Lung (tissue), 12 donors: ENCODE results near the gene ZNF20. TPM values are rescaled to one million over a fixed set of nuclear protein-coding genes. Genes with fewer than 3 reads are reported as not detected.

Experiments used
- ATAC-seq: fragments of 200-7000 bp; cut with Tn5 transposase; one replicate; pipeline ENCODE4 v1.9.1; 2020; ENCODE audit warnings: moderate number of reproducible peaks; ENCODE audit not compliant: insufficient read depth, low FRiP score
- DNase-seq, 3 donors: peaks; one replicate each; pipeline ENCODE4 v3.0.0-alpha.2; 2013 to 2017
- H3K27ac ChIP-seq, 2 donors: one replicate each; pipeline ENCODE4 v1.5.1; 2013; ENCODE audit warnings: mild to moderate bottlenecking in 2 of 2, moderate library complexity in 2 of 2, control low read depth in 1 of 2, inconsistent platforms in 1 of 2, low read depth in 1 of 2, low read length in 1 of 2
- H3K27me3 ChIP-seq, 3 donors: one replicate each; pipeline ENCODE4 v1.5.1; 2013; ENCODE audit warnings: low read length in 2 of 3; ENCODE audit not compliant: control insufficient read depth in 3 of 3, insufficient read depth in 3 of 3
- H3K36me3 ChIP-seq, 4 donors: one replicate each; pipeline ENCODE4 v1.5.1; 2013; ENCODE audit warnings: low read length in 4 of 4, mild to moderate bottlenecking in 1 of 4, moderate library complexity in 1 of 4; ENCODE audit not compliant: control insufficient read depth in 4 of 4, insufficient read depth in 4 of 4
- H3K4me1 ChIP-seq, 5 donors: one replicate each; pipeline ENCODE4 v1.5.1; 2013; ENCODE audit warnings: low read length in 5 of 5, mild to moderate bottlenecking in 2 of 5, moderate library complexity in 1 of 5; ENCODE audit not compliant: control insufficient read depth in 5 of 5, insufficient read depth in 5 of 5
- H3K4me3 ChIP-seq: one replicate; pipeline ENCODE4 v1.5.1; 2013; ENCODE audit warnings: mild to moderate bottlenecking, control low read depth, moderate library complexity
- H3K9ac ChIP-seq, 2 donors: one replicate each; pipeline ENCODE4 v1.5.1; 2013; ENCODE audit warnings: low read length in 2 of 2, control low read depth in 1 of 2; ENCODE audit not compliant: insufficient read depth in 1 of 2
- H3K9me3 ChIP-seq, 4 donors: one replicate each; pipeline ENCODE4 v1.5.1; 2013; ENCODE audit warnings: low read length in 3 of 4, mild to moderate bottlenecking in 1 of 4, moderate library complexity in 1 of 4; ENCODE audit not compliant: control insufficient read depth in 4 of 4, insufficient read depth in 3 of 4
- CTCF ChIP-seq: IDR thresholded peaks from 2 replicates; pipeline ENCODE4 v1.5.1; 2012; ENCODE audit warnings: mild to moderate bottlenecking; ENCODE audit errors: control extremely low read depth, extremely low read depth
- WGBS, 2 donors: extraction: QIAGEN DNeasy Blood & Tissue Kit; methylation state at CpG; one replicate each; pipeline ENCODE4 v1.1.7; 2013; 5-methylcytosine and 5-hydroxymethylcytosine counted together
- polyA plus RNA-seq, 2 donors: library from polyadenylated mRNA; stranded (reverse); fragments of 200-250 nt; gene quantifications; one replicate each; pipeline ENCODE4 v1.2.1, GENCODE V29; 2013
- total RNA-seq, 2 donors: library from RNA; depleted of rRNA in 1 of 2; stranded (reverse); fragments of >200 nt in 1 of 2; gene quantifications; one replicate each; pipeline ENCODE4 v1.2.1, GENCODE V29; 2014 to 2021
- donor health status: control.
- donor health status: control.
- donor health status: Bipolar disorder and iron deficiency.
- donor health status: healthy.
- donor health status: DM: yes; HTN: yes; CAD: no.

The ZNF20 gene
- total and polyA plus RNA-seq, 4 donors, result 2.2 to 15.0 (median 4.7) TPM

- no peak for TF ChIP-seq CTCF
- no peak for ATAC-seq
- DNase-seq, result no peak
- WGBS, 2 donors, result 92 to 94% methylated on average over 5 of the region's 5 CpGs
- peaks cover 0 to 29% (median 15%) of the 10 kb centered on the region in 4 donors for H3K9me3 ChIP-seq
- H3K36me3 ChIP-seq, result peaks cover 6 to 47% (median 27%) of the 10 kb centered on the region in 4 donors
- no peaks in the 10 kb centered on the region for H3K27me3 ChIP-seq
- no peak overlapping the region for H3K27ac ChIP-seq
- no peak overlapping the region for H3K9ac ChIP-seq
- no peaks in the 10 kb centered on the region for H3K4me1 ChIP-seq
- H3K4me3 ChIP-seq, result no peak overlapping the region
Measured at GRCh38 chr19:12113121-12113520, 27.0 kb downstream of the ZNF20 start.

DNA sequence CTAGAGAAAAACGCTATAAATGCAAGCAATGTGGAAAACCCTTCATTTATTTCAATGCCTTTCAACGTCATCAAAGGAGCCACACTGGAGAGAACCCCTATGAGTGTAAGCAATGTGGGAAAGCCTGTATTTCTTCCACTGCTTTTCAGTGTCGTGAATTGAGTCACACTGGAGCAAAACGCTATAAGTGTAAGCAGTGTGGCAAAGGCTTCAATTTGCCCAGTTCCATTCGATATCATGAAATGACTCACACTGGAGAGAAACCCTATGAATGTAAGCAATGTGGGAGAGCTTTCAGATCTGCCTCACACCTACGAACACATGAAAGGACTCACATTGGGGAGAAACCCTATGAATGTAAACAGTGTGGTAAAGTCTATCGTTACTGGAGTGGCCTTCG is 27.4 kb downstream of the ZNF20 start:
- WGBS, 2 donors, result 91 to 95% methylated on average over 8 of the region's 8 CpGs
- Histone ChIP-seq H3K9me3 (peaks cover 0 to 29% (median 15%) of the 10 kb centered on the region in 4 donors), H3K27me3 (no peaks in the 10 kb centered on the region), H3K4me3 (no peak overlapping the region), H3K36me3 (peaks cover 6 to 47% (median 27%) of the 10 kb centered on the region in 4 donors), H3K27ac (no peak overlapping the region), H3K4me1 (no peaks in the 10 kb centered on the region), H3K9ac (no peak overlapping the region)
- no peak for TF ChIP-seq CTCF
- DNase-seq, result no peak
- no peak for ATAC-seq

- ATAC-seq, result no peak
- WGBS, 2 donors, result 95 to 96% methylated on average over 8 of the region's 8 CpGs
- Histone ChIP-seq H3K4me1 (no peaks in the 10 kb centered on the region), H3K27me3 (no peaks in the 10 kb centered on the region), H3K9me3 (peaks cover 0 to 29% (median 15%) of the 10 kb centered on the region in 4 donors), H3K9ac (no peak overlapping the region), H3K27ac (no peak overlapping the region), H3K36me3 (peaks cover 6 to 47% (median 27%) of the 10 kb centered on the region in 4 donors), H3K4me3 (no peak overlapping the region)
- no peak for TF ChIP-seq CTCF
- no peak for DNase-seq
Measured at GRCh38 chr19:12111943-12112637, 28.1 kb downstream of the ZNF20 start.
